Trophoblast cell (in vitro differentiated cells and primary cell): ENCODE data around the gene MYORG.
"Not testable (repeated sequence)": the region's sequence is repeated elsewhere in the genome, so short reads cannot be mapped to it uniquely, and the experiment has no call there.

Source experiments
- DNase-seq, 2 donors: peaks; one replicate each; pipeline ENCODE4 v3.0.0-alpha.2; 2016
- H2AFZ ChIP-seq: 2 replicates; pipeline ENCODE4 v1.6.1; 2013; ENCODE audit warnings: low read length, moderate library complexity, mild to moderate bottlenecking; ENCODE audit not compliant: insufficient read depth, poor library complexity
- H2AK5ac ChIP-seq: 2 replicates; pipeline ENCODE4 v1.6.1; 2013; ENCODE audit warnings: mild to moderate bottlenecking, low read length
- H2BK120ac ChIP-seq: 2 replicates; pipeline ENCODE4 v1.6.1; 2013; ENCODE audit warnings: low read length, mild to moderate bottlenecking, moderate library complexity; ENCODE audit not compliant: insufficient read depth, poor library complexity
- H2BK12ac ChIP-seq: 2 replicates; pipeline ENCODE4 v1.6.1; 2013; ENCODE audit warnings: mild to moderate bottlenecking, low read length, moderate library complexity
- H2BK5ac ChIP-seq: 2 replicates; pipeline ENCODE4 v1.6.1; 2013; ENCODE audit warnings: low read length, low read depth, moderate library complexity, mild to moderate bottlenecking; ENCODE audit not compliant: poor library complexity
- H3K14ac ChIP-seq: 2 replicates; pipeline ENCODE4 v1.6.1; 2013; ENCODE audit warnings: mild to moderate bottlenecking, low read length
- H3K18ac ChIP-seq: 2 replicates; pipeline ENCODE4 v1.6.1; 2013; ENCODE audit warnings: mild to moderate bottlenecking, low read length
- H3K23ac ChIP-seq: 2 replicates; pipeline ENCODE4 v1.6.1; 2013; ENCODE audit warnings: low read length
- H3K27ac ChIP-seq: 2 replicates; pipeline ENCODE4 v1.5.1; 2013; ENCODE audit warnings: low read depth, mild to moderate bottlenecking, inconsistent platforms, low read length, moderate library complexity
- H3K27me3 ChIP-seq: 2 replicates; pipeline ENCODE4 v1.6.1; 2013; ENCODE audit warnings: inconsistent platforms, mild to moderate bottlenecking, low read length, moderate library complexity; ENCODE audit not compliant: insufficient read depth
- H3K36me3 ChIP-seq, 2 experiments: 1 replicate in 1 of 2; 2 replicates in 1 of 2; pipeline ENCODE4 v1.6.1; 2013; ENCODE audit warnings: low read length in 2 of 2, mild to moderate bottlenecking in 2 of 2, moderate library complexity in 1 of 2; ENCODE audit not compliant: insufficient read depth in 2 of 2, control insufficient read depth in 1 of 2
- H3K4ac ChIP-seq: 2 replicates; pipeline ENCODE4 v1.6.1; 2013; ENCODE audit warnings: low read depth, mild to moderate bottlenecking, low read length, moderate library complexity
- H3K4me1 ChIP-seq, 2 experiments: 1 replicate in 1 of 2; 2 replicates in 1 of 2; pipeline ENCODE4 v1.6.1; 2013; ENCODE audit warnings: low read length in 2 of 2, mild to moderate bottlenecking in 2 of 2, moderate library complexity in 1 of 2; ENCODE audit not compliant: insufficient read depth in 2 of 2, control insufficient read depth in 1 of 2
- H3K4me2 ChIP-seq: 2 replicates; pipeline ENCODE4 v1.6.1; 2013; ENCODE audit warnings: inconsistent platforms, mild to moderate bottlenecking, low read length, moderate library complexity
- H3K4me3 ChIP-seq: 2 replicates; pipeline ENCODE4 v1.5.1; 2013; ENCODE audit warnings: mild to moderate bottlenecking, low read depth, low read length, inconsistent platforms
- H3K79me1 ChIP-seq: one replicate; pipeline ENCODE4 v1.6.1; 2013; ENCODE audit warnings: low read length
- H3K79me2 ChIP-seq: 2 replicates; pipeline ENCODE4 v1.6.1; 2013; ENCODE audit warnings: low read length, mild to moderate bottlenecking; ENCODE audit not compliant: control insufficient read depth, insufficient read depth, poor library complexity
- H3K9ac ChIP-seq: 2 replicates; pipeline ENCODE4 v1.6.1; 2013; ENCODE audit warnings: mild to moderate bottlenecking, low read length
- H3K9me3 ChIP-seq: 2 replicates; pipeline ENCODE4 v1.6.1; 2013; ENCODE audit warnings: low read depth, mild to moderate bottlenecking, control low read depth, inconsistent platforms, low read length; ENCODE audit not compliant: insufficient read depth
- H4K12ac ChIP-seq: 2 replicates; pipeline ENCODE4 v1.6.1; 2013; ENCODE audit warnings: low read depth, mild to moderate bottlenecking, low read length, moderate library complexity
- H4K8ac ChIP-seq: 2 replicates; pipeline ENCODE4 v1.6.1; 2013; ENCODE audit warnings: low read depth, mild to moderate bottlenecking, low read length, moderate library complexity
- H4K91ac ChIP-seq: one replicate; pipeline ENCODE4 v1.6.1; 2013; ENCODE audit warnings: low read depth, mild to moderate bottlenecking, low read length, moderate library complexity
- whole genome bisulfite sequencing: extraction: QIAGEN DNeasy Blood & Tissue Kit; methylation state at CpG from one replicate; pipeline ENCODE4 v1.1.7; 2013; ENCODE audit warnings: missing lambda C conversion rate; ENCODE audit not compliant: insufficient read length, insufficient coverage; ENCODE audit errors: extremely low coverage; 5-methylcytosine and 5-hydroxymethylcytosine counted together

Gene MYORG

GRCh38 chr9:34352957-34353356, 23.7 kb downstream of the MYORG start:
- H3K9me3 ChIP-seq, H3K36me3 ChIP-seq, H2BK120ac ChIP-seq, H3K14ac ChIP-seq, H3K18ac ChIP-seq, H4K91ac ChIP-seq, H3K4ac ChIP-seq, H2AK5ac ChIP-seq, H3K79me2 ChIP-seq, H4K12ac ChIP-seq, H4K8ac ChIP-seq, H3K27me3 ChIP-seq, H3K23ac ChIP-seq, H3K79me1 ChIP-seq, H2BK5ac ChIP-seq, H3K27ac ChIP-seq, H3K4me2 ChIP-seq, H3K4me3 ChIP-seq, H2BK12ac ChIP-seq, H3K4me1 ChIP-seq, H2AFZ ChIP-seq, DNase-seq, H3K9ac ChIP-seq: not testable (repeated sequence)
- no CpG with 5 or more reads among the region's 1 CpG for WGBS

- H3K9ac ChIP-seq, H3K4me3 ChIP-seq, H2AK5ac ChIP-seq, H3K27me3 ChIP-seq, H3K79me1 ChIP-seq, H3K36me3 ChIP-seq, H4K12ac ChIP-seq, H2BK12ac ChIP-seq, H3K14ac ChIP-seq, H3K4me2 ChIP-seq, H4K91ac ChIP-seq, H3K23ac ChIP-seq, DNase-seq, H4K8ac ChIP-seq, H2BK120ac ChIP-seq, H3K4ac ChIP-seq, H3K9me3 ChIP-seq, H3K27ac ChIP-seq, H2BK5ac ChIP-seq, H2AFZ ChIP-seq, H3K79me2 ChIP-seq, H3K4me1 ChIP-seq, H3K18ac ChIP-seq: not testable (repeated sequence)
- WGBS: no CpG with 5 or more reads among the region's 7 CpGs
Observed at GRCh38 chr9:34352122-34352652, 24.5 kb downstream of the MYORG start.

GRCh38 chr9:34349324-34349723, 27.4 kb downstream of the MYORG start:
- Histone ChIP-seq H3K14ac (no peak overlapping the region), H3K4me1 (no peaks in the 10 kb centered on the region), H2BK120ac (no peak overlapping the region), H3K23ac (no peak overlapping the region), H4K12ac (no peak overlapping the region), H3K27ac (no peak overlapping the region), H2BK5ac (no peak overlapping the region), H3K79me1 (no peaks in the 10 kb centered on the region), H3K4ac (no peak overlapping the region), H2AFZ (no peak overlapping the region), H3K27me3 (no peaks in the 10 kb centered on the region), H3K4me3 (no peak overlapping the region), H3K79me2 (no peaks in the 10 kb centered on the region), H4K91ac (no peak overlapping the region), H3K4me2 (no peak overlapping the region), H2BK12ac (no peak overlapping the region), H3K9me3 (no peaks in the 10 kb centered on the region), H2AK5ac (no peak overlapping the region), H3K9ac (no peak overlapping the region), H4K8ac (no peak overlapping the region), H3K36me3 (peaks cover 0 to 3% of the 10 kb centered on the region in 2 experiments), H3K18ac (no peak overlapping the region)
- no CpG with 5 or more reads among the region's 3 CpGs for WGBS
- DNase-seq: no peak

GRCh38 chr9:34347800-34348158, 28.9 kb downstream of the MYORG start:
- Histone ChIP-seq H4K91ac (no peak overlapping the region), H4K12ac (no peak overlapping the region), H3K79me1 (no peaks in the 10 kb centered on the region), H3K18ac (no peak overlapping the region), H3K27ac (no peak overlapping the region), H3K23ac (no peak overlapping the region), H3K27me3 (no peaks in the 10 kb centered on the region), H3K4ac (no peak overlapping the region), H4K8ac (no peak overlapping the region), H2AK5ac (no peak overlapping the region), H3K14ac (no peak overlapping the region), H3K4me2 (no peak overlapping the region), H2AFZ (no peak overlapping the region), H2BK120ac (no peak overlapping the region), H3K9ac (no peak overlapping the region), H2BK5ac (no peak overlapping the region), H2BK12ac (no peak overlapping the region), H3K4me3 (no peak overlapping the region), H3K36me3 (peaks cover 5 to 8% of the 10 kb centered on the region in 2 experiments), H3K4me1 (no peaks in the 10 kb centered on the region), H3K79me2 (no peaks in the 10 kb centered on the region), H3K9me3 (no peaks in the 10 kb centered on the region)
- no peak for DNase-seq
